Neuronal stem cell (in vitro differentiated cells): ENCODE results near the gene ELMOD3.
A peak's percentile ranks its signal among the peaks of the same experiment; 100 is the strongest.

Experiments
- DNase-seq: peaks from one replicate; pipeline ENCODE4 v3.0.0-alpha.2; 2013; ENCODE audit warnings: low spot score
- H2AFZ ChIP-seq: one replicate; pipeline ENCODE4 v1.6.1; 2013; ENCODE audit warnings: mild to moderate bottlenecking, low read length, inconsistent platforms
- H2AK5ac ChIP-seq: 2 replicates; pipeline ENCODE4 v1.6.1; 2013; ENCODE audit warnings: low read depth, mild to moderate bottlenecking, inconsistent platforms, low read length, moderate library complexity, mixed read lengths
- H2BK120ac ChIP-seq: 2 replicates; pipeline ENCODE4 v1.6.1; 2013; ENCODE audit warnings: low read depth, mild to moderate bottlenecking, inconsistent platforms, low read length, moderate library complexity, mixed read lengths
- H2BK12ac ChIP-seq: one replicate; pipeline ENCODE4 v1.6.1; 2013; ENCODE audit warnings: low read length, inconsistent platforms
- H2BK15ac ChIP-seq: 2 replicates; pipeline ENCODE4 v1.6.1; 2013; ENCODE audit warnings: mild to moderate bottlenecking, low read length, inconsistent platforms, mixed read lengths
- H2BK5ac ChIP-seq: one replicate; pipeline ENCODE4 v1.6.1; 2013; ENCODE audit warnings: inconsistent platforms, mild to moderate bottlenecking, low read length, moderate library complexity
- H3K14ac ChIP-seq: one replicate; pipeline ENCODE4 v1.6.1; 2013; ENCODE audit warnings: low read length, inconsistent platforms
- H3K18ac ChIP-seq: 2 replicates; pipeline ENCODE4 v1.6.1; 2013; ENCODE audit warnings: low read length, inconsistent platforms
- H3K23ac ChIP-seq: 2 replicates; pipeline ENCODE4 v1.6.1; 2013; ENCODE audit warnings: low read depth, mild to moderate bottlenecking, mixed read lengths, low read length, inconsistent platforms; ENCODE audit not compliant: poor library complexity
- H3K27ac ChIP-seq: replicated peaks from 3 replicates; pipeline ENCODE4 v1.5.1; 2013; ENCODE audit warnings: low read length, inconsistent platforms
- H3K27me3 ChIP-seq, 3 experiments: 2 replicates each; pipeline ENCODE4 v1.6.1; 2013; ENCODE audit warnings: low read length in 3 of 3, mild to moderate bottlenecking in 2 of 3, inconsistent platforms in 1 of 3, low read depth in 1 of 3, mixed read lengths in 1 of 3, moderate library complexity in 1 of 3; ENCODE audit not compliant: control insufficient read depth in 3 of 3, insufficient read depth in 3 of 3
- H3K36me3 ChIP-seq, 2 donors: replicated peaks in 1 of 2; 2 replicates each; pipeline ENCODE4 v1.6.1; 2013; ENCODE audit warnings: low read length in 2 of 2; ENCODE audit not compliant: control insufficient read depth in 2 of 2, insufficient read depth in 2 of 2
- H3K4ac ChIP-seq: 2 replicates; pipeline ENCODE4 v1.6.1; 2013; ENCODE audit warnings: inconsistent platforms, mild to moderate bottlenecking, low read length, moderate library complexity
- H3K4me1 ChIP-seq, 2 donors: 1 replicate in 1 of 2; 2 replicates in 1 of 2; pipeline ENCODE4 v1.6.1; 2013; ENCODE audit warnings: low read length in 2 of 2, low read depth in 1 of 2; ENCODE audit not compliant: control insufficient read depth in 2 of 2, insufficient read depth in 1 of 2
- H3K4me2 ChIP-seq: one replicate; pipeline ENCODE4 v1.6.1; 2013; ENCODE audit warnings: mild to moderate bottlenecking, low read length, inconsistent platforms; ENCODE audit not compliant: insufficient read depth, poor library complexity, severe bottlenecking
- H3K4me3 ChIP-seq, 2 donors: 2 replicates each; pipeline ENCODE4 v1.5.1; 2013; ENCODE audit warnings: low read length in 2 of 2, mild to moderate bottlenecking in 2 of 2, inconsistent platforms in 1 of 2, moderate library complexity in 1 of 2
- H3K79me1 ChIP-seq: one replicate; pipeline ENCODE4 v1.6.1; 2013; ENCODE audit warnings: low read depth, mild to moderate bottlenecking, inconsistent platforms, low read length, moderate library complexity
- H3K9ac ChIP-seq: one replicate; pipeline ENCODE4 v1.6.1; 2013; ENCODE audit warnings: mild to moderate bottlenecking, low read depth, low read length, inconsistent platforms; ENCODE audit not compliant: poor library complexity
- H3K9me3 ChIP-seq, 2 donors: replicated peaks in 1 of 2; 2 replicates each; pipeline versions ENCODE3 to v1.6.1; 2013; ENCODE audit warnings: low read length in 2 of 2, mild to moderate bottlenecking in 2 of 2, inconsistent platforms in 1 of 2, low read depth in 1 of 2, mixed read lengths in 1 of 2, moderate library complexity in 1 of 2; ENCODE audit not compliant: control insufficient read depth in 2 of 2, insufficient read depth in 1 of 2
- H4K8ac ChIP-seq: one replicate; pipeline ENCODE4 v1.6.1; 2013; ENCODE audit warnings: low read depth, mild to moderate bottlenecking, inconsistent platforms, low read length, moderate library complexity
- H4K91ac ChIP-seq: one replicate; pipeline ENCODE4 v1.6.1; 2013; ENCODE audit warnings: low read length, low read depth, mild to moderate bottlenecking, inconsistent platforms; ENCODE audit not compliant: poor library complexity
- WGBS, 2 donors: extraction: QIAGEN DNeasy Blood & Tissue Kit; methylation state at CpG; one replicate each; pipeline ENCODE4 v1.1.7; 2013; ENCODE audit warnings: missing lambda C conversion rate in 2 of 2, mixed read lengths in 1 of 2; ENCODE audit not compliant: insufficient read length in 2 of 2, insufficient replicate concordance in 1 of 2; ENCODE audit errors: extremely low coverage in 2 of 2; 5-methylcytosine and 5-hydroxymethylcytosine counted together

ELMOD3 gene

DNA sequence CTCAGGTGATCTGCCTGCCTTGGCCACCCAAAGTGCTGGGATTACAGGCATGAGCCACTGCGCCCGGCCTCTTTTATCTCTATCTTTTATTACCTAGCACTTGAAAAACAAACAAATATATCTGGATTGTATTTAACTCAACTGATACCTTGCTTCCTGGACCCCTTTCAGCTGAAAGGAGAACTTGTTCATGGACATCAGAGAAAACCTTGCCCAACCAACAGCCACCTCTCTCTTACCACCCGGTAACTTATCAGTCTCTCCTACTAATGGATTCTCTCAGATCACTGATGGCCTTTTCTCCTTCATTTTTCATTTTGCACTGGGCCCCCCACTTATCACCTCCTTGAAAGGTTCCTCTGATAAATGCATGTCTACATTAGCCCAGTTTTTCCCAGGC, 7.0 kb upstream of the ELMOD3 start:
- H3K36me3 ChIP-seq = peaks cover 18 to 62% of the 10 kb centered on the region in 2 donors
- no peak overlapping the region for H4K8ac ChIP-seq
- H3K4me2 ChIP-seq = no peak overlapping the region
- H3K9ac ChIP-seq = no peak overlapping the region
- H3K27ac ChIP-seq = no peak overlapping the region
- no peak overlapping the region for H2AFZ ChIP-seq
- no peaks in the 10 kb centered on the region for H3K27me3 ChIP-seq
- no CpG with 5 or more reads among the region's 3 CpGs for WGBS, 2 donors
- H3K14ac ChIP-seq = no peak overlapping the region
- no peak overlapping the region for H4K91ac ChIP-seq
- no peak overlapping the region for H3K4ac ChIP-seq
- no peak overlapping the region for H3K18ac ChIP-seq
- H2AK5ac ChIP-seq = no peak overlapping the region
- no peak for DNase-seq
- no peaks in the 10 kb centered on the region for H3K4me1 ChIP-seq
- H3K9me3 ChIP-seq = no peaks in the 10 kb centered on the region
- H3K23ac ChIP-seq = no peak overlapping the region
- no peak overlapping the region for H3K4me3 ChIP-seq
- H2BK12ac ChIP-seq = no peak overlapping the region
- H3K79me1 ChIP-seq = no peaks in the 10 kb centered on the region
- H2BK15ac ChIP-seq = no peak overlapping the region
- no peak overlapping the region for H2BK120ac ChIP-seq
- no peak overlapping the region for H2BK5ac ChIP-seq

GRCh38 chr2:85353876-85354285, 688 bp upstream of the ELMOD3 start:
- Histone ChIP-seq H2BK120ac (no peak overlapping the region), H2BK5ac (no peak overlapping the region), H2AFZ (peak overlapping the region; percentile 97), H3K36me3 (peaks cover 20 to 57% of the 10 kb centered on the region in 2 donors), H3K27me3 (no peaks in the 10 kb centered on the region), H3K27ac (no peak overlapping the region), H3K4me2 (peak overlapping the region; percentile 71), H2BK12ac (no peak overlapping the region), H3K4me1 (peaks cover 4 to 7% of the 10 kb centered on the region in 2 donors), H3K79me1 (no peaks in the 10 kb centered on the region), H2AK5ac (no peak overlapping the region), H3K9ac (peak overlapping the region; percentile 53), H3K4ac (no peak overlapping the region), H2BK15ac (peak overlapping the region; percentile 5), H3K18ac (peak overlapping the region; percentile 31), H3K14ac (no peak overlapping the region), H4K8ac (no peak overlapping the region), H4K91ac (no peak overlapping the region), H3K4me3 (peak overlapping the region; percentile 79 to 93), H3K23ac (no peak overlapping the region), H3K9me3 (no peaks in the 10 kb centered on the region)
- peak; percentile 3 for DNase-seq
- whole genome bisulfite sequencing, 2 donors = no CpG with 5 or more reads among the region's 16 CpGs

GRCh38 chr2:85355073-85355410, 473 bp downstream of the ELMOD3 start:
- H3K4me3 ChIP-seq = peak overlapping the region; percentile 82 to 93

DNA sequence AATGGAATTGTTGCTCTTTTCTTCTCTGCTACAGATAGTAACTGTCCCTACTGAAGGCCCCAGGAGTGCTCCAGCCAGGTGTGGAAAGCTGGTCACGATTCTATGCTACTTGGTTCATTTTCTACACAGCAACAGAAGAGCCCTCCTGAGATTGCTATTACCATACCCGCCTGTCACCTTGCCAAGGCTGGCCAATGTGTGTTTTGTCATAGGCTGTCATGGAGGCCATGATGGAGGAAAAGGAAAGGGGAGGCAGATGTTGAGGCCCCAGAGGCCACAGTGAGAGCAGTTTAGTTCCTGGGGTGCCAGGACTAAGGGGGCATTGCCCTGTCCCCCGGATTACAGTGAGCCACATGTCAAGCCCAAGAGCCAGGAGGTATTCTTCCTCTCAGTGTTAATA, 952 bp downstream of the ELMOD3 start:
- Histone ChIP-seq H3K23ac (no peak overlapping the region), H2AK5ac (no peak overlapping the region), H2BK5ac (no peak overlapping the region), H2BK15ac (no peak overlapping the region), H4K8ac (no peak overlapping the region), H3K9ac (no peak overlapping the region), H2AFZ (no peak overlapping the region), H3K27me3 (no peaks in the 10 kb centered on the region), H3K4me2 (no peak overlapping the region), H2BK12ac (no peak overlapping the region), H3K27ac (no peak overlapping the region), H3K14ac (no peak overlapping the region), H3K9me3 (no peaks in the 10 kb centered on the region), H2BK120ac (no peak overlapping the region), H3K4me3 (peak overlapping the region in 1 of 2 donors; percentile 93), H3K18ac (no peak overlapping the region), H3K4me1 (peaks cover 4 to 7% of the 10 kb centered on the region in 2 donors), H4K91ac (no peak overlapping the region), H3K4ac (no peak overlapping the region), H3K36me3 (peaks cover 11 to 48% of the 10 kb centered on the region in 2 donors), H3K79me1 (no peaks in the 10 kb centered on the region)
- no CpG with 5 or more reads among the region's 3 CpGs for WGBS, 2 donors
- DNase-seq = no peak

More at GRCh38 chr2:85355073-85355410, 473 bp downstream of the ELMOD3 start:
- Histone ChIP-seq H3K27ac (no peak overlapping the region), H2AK5ac (no peak overlapping the region), H3K4ac (no peak overlapping the region), H3K9me3 (no peaks in the 10 kb centered on the region), H3K36me3 (peaks cover 14 to 53% of the 10 kb centered on the region in 2 donors), H2AFZ (peak overlapping the region; percentile 97), H3K23ac (no peak overlapping the region), H3K27me3 (no peaks in the 10 kb centered on the region), H4K91ac (no peak overlapping the region), H3K4me1 (peaks cover 4 to 7% of the 10 kb centered on the region in 2 donors), H3K14ac (no peak overlapping the region), H3K4me2 (peak overlapping the region; percentile 67), H4K8ac (no peak overlapping the region), H3K9ac (peak overlapping the region; percentile 90), H2BK12ac (no peak overlapping the region), H3K18ac (peak overlapping the region; percentile 90), H2BK15ac (no peak overlapping the region), H3K79me1 (no peaks in the 10 kb centered on the region), H2BK5ac (peak overlapping the region; percentile 16), H2BK120ac (no peak overlapping the region)
- no CpG with 5 or more reads among the region's 10 CpGs for WGBS, 2 donors
- DNase-seq = no peak
